Astrocyte of the hippocampus (primary cell): ENCODE data around the gene MVB12A.

Source experiments
- DNase-seq: peaks from one replicate; pipeline ENCODE4 v3.0.0; 2011; ENCODE audit warnings: low read depth, low spot score

Gene MVB12A

DNA sequence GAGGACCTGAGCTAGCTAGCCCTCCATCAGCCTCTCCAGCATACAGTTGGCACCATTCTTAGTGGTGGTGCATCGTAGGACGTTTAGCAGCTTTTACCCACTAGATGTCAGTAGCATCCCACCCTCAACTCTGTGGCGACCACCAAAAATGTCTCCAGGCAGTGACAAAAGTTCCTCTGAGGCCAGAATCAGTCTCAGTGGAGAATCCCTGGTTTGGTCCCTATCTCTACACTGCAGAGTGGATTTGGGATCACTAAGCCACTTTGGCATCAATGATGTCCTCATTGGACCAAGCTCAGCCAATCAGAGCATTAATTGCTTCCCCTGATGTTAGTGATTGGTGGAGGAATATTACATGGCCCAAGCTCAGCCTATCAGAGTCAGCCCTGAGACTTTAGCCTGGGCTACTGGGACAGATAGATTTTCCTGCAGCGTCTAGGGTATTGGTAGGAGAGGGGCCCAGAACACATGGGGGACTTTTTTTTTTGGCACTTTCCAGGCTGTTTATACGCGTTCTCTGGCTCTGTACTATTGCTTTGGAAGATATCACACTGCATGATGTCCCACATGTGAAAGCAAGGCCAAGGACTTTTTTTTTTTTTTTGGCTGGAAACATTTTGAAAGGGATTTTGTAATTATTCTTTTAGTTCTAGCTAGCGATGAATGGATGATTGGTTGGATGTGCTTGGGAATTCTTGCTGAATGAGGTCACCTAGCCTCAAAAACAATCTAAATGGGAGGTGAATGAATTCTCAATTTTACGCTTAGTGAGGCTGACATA lies 21.6 kb downstream of the MVB12A start:
- DNase-seq: peak; percentile 82

DNA sequence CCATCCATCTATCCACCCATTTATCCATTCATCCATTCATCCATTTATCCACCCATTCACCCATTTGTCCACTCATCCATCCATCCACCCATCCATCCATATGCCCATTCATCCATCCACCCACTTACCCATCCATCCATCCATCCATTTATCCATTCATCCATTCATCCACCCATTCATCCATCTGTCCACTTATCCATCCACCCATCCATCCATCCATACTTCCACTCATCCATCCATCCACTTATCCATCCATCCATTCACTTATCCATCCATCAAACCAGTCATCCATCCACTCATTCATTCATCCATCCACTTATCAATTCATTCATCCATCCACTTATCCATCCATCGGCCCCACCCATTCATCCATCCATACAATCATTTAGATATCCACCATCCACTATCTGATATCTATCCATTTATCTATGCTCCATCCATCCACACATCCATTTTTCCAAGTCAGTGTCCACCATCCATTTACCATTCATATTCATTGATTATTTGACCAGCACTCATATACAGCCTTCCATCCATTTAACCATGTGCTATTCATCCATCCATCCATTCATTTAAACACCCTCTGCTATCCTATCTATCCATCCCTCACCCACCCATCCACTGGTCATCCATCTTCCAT lies 25.8 kb downstream of the MVB12A start:
- DNase-seq: no peak

DNA sequence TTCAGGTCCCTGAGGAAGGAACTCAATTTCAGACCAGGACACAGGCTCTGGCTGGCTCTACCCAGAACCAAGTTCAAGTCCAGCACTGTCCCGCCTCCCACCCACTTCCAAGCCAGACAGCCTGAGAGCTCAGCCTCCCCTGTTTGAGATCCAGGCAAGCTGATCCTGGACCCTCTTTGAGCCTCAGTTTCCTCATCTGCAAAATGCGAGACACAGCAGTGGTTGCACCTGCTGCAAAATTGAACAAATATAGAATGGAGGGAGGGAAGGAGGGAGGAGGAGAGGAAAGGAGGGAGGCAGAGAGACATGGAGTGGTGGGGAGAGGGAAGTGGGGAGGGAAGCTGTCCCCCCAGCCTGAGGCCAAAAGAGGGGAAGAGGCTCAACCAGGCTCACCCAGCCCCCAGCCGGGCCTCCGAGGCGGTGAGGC lies 27.9 kb downstream of the MVB12A start:
- DNase-seq: no peak

DNA sequence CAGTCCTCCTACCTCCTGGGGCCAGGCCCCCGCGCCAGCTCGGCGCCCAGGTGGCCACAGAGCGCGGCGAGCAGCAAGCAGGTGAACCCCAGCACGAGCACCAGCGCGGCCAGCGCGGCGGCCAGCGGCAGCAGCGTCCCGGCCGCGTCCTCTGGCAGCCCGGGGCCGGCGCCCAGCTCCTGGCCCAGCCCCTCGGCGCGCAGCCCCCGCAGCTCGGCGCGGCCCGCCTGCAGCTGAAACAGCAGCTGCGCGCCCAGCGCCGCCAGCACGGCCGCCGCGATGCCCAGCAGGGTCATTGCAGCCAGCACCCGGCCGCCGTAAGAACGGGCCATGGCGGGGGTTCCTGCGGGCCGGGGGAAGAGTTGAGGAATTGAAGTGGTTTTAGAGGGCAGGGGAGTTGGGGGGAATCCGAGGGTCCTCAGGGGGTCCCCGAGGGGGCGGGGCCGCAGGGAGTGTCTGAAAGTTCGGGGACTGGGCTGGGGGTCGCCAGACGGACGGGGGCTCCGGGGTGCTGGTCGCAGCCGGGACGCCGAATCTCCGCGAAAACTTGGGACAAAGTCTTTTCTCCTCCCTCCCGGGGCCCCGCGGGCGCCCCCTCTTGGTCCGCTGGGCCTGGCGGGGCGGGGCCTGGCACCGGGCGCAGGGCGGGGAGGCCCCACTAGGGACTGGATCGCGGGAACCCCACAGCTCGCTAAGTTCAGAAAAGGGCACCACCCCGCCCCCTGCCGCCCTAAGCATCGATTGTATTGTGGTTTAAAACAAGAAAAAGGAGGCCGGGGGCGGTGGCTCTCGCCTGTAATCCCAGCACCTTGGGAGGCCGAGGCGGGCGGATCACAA lies 28.5 kb downstream of the MVB12A start, which contains the start of gene TMEM221:
TSS of gene TMEM221 (minus strand) at position 538 of the 837 bp plus-strand sequence. CDS start at position 332, 206 bp downstream.
- DNase-seq: peak; percentile 66

DNA sequence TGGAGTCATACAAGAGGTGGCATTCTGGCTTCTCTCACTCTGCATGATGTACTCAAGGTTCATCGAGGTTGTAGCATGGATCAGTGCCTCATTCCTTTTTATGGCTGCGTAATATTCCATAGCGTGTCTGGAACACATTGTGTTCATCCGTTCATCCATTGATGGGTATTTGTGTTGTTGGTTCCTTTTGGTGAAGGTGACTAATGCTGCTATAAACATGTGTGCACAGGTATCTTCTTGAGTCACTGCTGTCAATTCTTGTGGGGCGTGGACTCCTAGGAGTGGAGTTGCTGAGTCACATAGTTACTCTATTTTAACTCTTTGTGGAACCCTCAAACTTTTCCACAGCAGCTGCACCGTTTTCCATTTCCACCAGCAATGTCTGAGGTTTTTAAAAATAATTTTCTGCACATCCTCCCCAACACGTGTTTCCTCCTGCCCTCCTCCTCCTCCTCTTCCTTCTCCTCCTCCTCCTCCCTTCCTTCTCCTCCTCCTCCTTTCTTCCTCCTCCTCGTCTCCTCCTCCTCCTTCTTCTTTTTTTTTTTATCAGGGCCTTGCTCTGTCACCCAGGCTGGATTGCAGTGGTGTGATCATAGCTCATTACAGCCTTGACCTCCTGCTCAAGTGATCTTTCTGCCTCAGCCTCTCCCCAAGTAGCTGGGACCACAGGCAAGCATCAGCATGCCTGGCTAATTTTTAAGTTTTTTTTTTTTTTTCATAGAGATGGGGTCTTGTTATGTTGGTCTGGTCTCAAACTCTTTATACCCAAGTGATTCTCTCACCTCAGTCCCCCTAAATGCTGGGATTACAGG lies 30.6 kb downstream of the MVB12A start:
- DNase-seq: no peak

DNA sequence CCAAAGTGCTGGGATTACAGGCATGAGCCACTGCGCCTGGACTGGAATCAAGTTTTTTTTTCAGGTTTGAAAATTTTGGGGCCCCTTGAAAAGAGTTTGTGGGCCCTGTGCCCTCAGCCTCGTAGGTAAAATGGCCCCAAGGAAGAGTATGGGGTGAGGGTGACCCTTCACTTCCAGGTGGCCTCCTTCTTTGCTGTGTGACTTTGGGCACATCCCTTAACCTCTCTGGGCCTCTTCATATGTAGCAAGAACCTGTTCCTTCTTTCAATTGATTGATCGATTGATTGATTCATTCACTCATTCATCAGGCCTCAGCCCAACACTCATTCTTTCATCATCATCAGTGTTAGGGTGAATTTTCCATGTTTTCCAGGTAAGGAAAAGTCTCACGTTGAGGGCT lies 32.0 kb downstream of the MVB12A start:
- DNase-seq: no peak

DNA sequence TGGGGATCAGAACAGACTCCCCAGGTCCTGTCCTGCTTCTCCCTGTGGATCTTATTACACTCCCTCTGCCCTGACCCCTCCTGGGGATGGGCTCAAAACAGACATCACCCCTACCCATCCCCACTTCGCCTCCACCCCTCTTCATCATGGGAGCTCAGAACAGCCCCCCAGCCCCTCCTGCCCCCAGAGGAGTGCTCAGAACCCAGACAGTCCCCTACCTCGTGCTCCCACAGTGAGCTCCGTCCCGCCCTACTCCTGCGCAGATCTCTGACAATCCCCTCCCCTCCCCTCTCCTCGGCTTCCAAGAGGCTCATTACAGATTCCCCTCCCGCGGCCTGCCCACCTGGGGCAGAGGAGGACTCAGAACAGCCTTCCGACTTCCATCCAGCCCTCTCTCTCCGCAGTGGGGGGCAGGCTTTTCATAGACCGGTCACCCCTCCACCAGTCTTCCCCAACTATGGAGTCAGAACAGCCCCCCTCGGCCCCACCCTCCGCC lies 34.8 kb downstream of the MVB12A start:
- no peak for DNase-seq

DNA sequence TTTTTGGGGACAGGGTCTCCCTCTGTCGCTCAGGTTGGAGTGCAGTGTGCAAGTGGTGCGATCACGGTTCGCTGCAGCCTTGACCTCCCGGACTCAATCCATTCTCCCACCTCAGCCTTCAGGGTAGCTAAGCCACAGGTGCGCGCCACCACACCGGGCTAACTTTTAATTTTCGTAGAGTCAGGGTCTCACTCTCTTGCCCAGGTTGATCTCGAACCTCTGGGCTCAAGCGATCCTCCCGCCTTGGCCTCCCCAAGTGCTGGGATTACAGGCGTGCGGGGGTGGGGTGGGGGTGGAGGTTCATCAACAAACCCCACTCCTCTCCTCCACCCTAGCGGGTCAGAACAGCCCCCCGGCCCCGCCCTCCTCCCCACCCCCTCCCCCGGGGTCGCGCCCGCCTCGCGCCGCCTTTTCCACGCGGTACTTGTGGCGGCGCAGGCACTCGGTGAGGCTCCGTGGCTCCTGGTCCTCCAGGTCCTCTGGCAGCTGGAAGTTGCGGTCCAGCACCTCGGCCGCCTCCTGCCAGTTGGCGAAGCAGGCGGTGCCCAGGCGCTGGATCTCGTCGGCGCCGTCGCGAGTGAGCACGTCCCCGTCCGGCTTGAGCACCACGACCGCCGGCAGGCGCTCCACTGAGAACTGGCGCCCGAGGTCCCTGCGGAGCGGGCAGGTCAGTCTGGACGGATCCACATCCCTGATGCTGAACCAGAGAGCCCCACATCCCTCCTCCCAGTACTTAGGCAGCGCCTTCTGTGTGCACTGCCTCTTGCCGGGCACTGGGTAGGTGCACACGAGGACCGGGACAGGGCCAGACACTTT lies 35.7 kb downstream of the MVB12A start:
- DNase-seq: peak; percentile 18

DNA sequence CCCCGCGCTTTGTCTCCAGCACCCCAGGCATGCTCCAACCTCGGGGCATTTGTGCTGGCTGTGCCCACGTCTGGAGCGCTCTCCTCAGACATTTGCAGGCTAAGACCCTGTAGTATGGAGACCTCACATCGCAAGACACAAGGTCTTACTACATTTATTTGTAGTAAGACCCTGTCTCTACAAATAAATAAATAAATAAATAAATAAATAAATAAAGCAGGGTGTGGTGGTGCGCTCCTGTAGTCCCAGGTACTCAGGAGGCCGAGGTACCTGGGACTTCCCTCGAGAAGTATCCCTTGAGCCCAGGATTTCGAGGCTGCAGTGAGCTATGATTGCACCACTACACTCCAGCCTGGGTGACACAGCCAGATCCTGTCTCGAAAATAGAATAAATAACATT lies 36.3 kb downstream of the MVB12A start:
- no peak for DNase-seq

DNA sequence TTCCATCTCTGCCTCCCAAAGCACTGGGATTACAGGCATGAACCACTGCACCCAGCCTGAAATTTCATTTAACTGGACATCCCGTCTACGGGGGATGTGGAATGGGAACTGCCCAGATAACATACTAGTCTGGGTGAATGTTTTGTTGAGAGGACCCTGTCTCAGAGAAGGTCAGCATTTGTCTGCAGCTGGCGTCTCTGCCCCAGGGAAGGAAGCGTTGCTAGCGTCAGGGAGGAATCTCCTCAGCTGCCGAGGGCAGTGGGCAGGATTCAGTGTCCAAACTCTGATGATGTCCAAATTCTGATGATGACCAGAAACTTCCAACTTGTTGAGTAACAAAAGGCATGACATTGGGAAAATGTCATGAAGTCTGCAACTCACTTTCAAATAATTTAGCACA lies 37.8 kb downstream of the MVB12A start:
- DNase-seq: no peak

DNA sequence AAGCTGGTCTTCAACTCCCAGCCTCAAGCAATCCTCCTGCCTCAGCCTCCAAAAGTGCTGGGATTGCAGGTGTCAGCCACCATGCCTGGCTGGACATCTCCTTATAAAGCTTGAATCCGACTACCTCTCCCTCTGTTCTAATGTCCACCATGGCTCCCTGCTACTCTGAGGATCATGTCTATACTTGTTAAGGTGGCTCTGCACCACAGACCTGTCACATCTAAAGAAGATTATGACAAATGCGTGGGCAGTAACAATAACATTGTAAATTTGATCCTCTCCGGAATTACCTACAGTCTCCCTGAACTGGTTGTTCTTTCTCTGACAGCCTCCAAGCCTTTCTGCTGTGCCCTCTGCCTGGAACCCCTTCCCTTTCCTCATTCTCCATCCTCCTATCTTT lies 39.1 kb downstream of the MVB12A start:
- no peak for DNase-seq

DNA sequence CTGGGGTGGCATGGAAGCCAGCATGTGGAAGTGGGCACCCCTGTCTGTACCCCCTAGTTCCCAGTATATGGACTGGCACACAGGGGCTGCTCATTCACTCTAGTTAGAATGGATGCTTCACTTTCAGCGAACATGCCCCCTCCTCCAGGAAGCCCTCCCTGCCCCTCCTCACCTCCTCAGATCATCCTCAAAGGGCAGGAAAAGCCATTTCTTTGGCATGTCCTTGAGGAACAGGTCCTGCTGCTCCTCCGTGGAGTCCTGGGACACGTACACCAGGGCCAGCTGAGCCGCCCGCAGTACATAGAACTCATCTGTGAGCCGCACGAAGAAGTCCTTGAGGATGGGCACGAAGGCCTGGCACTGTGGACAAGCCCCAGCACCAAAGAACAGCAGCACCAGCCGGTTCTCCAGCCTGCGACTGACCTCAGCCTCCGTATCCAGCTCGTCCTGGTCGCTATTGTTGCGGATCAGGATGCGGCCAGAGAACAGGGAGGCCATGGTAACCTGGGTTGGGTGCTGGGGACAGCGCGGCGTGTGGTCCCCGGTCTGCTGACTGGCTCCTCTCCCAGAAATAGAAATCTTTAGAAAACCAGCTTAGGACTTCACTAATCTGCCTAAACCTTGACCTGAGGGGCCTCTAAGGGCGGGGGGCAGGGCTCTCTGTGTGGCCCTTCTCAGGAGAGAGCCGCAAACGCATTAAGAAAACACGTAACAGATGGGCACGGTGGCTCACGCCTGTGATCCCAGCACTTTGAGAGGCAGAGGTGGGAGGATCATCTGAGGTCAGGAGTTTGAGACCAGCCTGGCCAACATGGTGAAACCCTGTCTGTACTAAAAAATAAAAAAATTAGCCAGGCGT lies 40.8 kb downstream of the MVB12A start, which contains the start of gene NXNL1:
TSS of gene NXNL1 (minus strand) at position 555 of the 859 bp plus-strand sequence. CDS start at position 498, 57 bp downstream.
- DNase-seq: no peak

DNA sequence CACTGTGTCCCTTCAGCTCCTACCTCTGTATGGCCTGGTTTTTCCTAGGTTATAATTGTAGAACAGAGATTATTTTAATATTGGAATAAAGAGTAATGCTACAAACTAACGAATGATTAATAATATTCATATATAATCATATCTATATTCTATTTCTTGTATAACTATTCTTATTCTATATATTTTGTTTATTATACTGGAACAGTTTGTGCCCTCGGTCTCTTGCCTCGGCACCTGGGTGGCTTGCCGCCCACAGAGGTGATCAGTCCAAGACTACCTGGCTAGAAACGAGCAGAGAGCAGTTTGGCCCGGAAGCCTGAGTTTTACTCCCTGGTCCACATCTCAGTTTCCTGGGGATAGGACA lies 46.6 kb downstream of the MVB12A start:
- no peak for DNase-seq

DNA sequence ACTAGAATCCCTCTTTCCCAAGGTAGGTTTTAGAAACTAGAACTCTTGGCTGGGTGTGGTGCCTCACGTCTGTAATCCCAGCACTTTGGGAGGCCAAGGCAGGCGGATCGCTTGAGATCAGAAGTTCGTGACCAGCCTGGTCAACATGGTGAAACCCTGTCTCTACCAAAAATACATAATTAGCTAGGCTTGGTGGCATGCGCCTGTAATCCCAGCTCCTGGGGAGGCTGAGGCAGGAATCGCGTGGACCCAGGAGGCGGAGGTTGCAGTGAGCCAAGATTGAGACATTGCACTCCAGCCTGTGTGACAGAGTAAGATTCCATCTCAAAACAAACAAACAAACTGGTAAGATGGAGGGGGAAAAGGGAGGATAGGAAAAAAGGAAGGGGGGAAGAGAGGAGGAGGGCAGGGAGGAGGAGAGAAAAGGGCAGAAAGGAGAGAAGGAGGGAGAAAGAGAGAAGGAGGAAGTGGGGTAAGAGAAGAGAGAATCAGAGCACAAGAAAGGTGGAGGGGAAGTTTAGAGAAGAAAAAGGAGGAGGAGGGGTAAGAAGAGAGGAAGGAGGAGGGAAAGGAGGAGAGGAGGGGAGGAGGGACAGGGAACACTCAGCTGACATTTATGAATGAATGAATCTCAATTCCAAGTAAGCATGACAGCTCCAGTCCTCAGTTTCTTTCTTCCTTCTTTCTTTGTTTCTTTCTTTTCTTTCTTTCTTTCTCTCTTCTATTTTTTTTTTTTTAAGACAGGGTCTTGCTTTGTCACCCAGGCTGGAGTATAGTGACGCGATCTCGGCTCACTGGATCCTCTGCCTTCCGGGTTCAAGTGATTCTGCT lies 47.8 kb downstream of the MVB12A start:
- no peak for DNase-seq

DNA sequence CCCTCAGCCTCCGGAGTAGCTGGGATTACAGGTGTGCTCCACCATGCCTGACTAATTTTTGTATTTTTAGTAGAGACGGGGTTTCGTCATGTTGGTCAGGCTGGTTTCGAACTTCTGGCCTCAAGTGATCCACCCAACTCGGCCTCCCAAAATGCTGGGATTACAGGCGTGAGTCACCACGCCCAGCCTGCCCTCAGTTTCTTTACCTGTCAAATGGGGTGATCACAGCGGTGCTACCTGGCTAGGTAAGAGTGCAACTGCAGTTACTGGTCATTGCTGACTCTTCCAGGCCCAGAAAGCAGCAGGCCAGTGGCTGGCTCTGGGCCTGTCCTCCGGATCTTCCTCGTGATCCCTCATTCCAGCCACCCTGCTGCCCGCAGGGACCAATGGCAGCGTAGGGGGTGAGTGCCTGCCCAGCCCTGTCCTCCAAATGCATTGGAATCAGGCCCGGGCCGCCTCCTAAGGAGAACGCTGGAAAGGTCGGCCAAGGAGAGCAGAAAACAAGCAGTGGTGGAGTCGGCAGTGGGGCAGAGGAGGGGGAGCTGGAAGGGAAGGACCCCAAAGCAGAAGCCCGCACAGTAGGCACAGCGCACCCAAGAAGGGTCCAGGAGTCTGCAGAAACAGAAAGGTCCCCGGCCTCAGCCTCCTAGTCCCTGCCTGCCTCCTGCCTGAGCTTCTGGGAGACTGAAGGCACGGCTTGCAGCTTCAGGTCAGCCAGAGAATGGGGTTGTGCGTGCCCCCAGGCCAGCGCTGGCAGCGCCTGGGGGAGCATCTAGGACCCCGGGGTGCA lies 48.6 kb downstream of the MVB12A start:
- peak; percentile 19 for DNase-seq

DNA sequence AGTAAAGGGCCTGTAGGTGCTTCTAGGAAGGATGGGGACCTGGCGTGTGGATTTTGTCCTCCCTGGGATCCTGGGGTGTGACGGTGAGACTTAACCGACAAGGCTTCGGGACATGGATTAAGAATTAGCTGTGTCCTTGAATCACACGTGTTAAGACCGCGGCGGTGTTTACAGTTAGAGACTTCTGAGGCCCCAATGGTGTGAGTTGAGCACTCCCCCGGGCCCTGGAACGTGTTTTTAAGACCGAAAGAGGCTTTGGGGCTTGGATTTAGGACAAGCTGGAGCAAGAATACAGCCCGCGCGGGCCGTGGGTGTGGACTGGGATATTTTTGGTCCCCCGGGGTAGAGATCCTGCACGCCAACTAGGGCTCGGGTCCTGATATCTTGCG lies 49.2 kb downstream of the MVB12A start:
- no peak for DNase-seq

DNA sequence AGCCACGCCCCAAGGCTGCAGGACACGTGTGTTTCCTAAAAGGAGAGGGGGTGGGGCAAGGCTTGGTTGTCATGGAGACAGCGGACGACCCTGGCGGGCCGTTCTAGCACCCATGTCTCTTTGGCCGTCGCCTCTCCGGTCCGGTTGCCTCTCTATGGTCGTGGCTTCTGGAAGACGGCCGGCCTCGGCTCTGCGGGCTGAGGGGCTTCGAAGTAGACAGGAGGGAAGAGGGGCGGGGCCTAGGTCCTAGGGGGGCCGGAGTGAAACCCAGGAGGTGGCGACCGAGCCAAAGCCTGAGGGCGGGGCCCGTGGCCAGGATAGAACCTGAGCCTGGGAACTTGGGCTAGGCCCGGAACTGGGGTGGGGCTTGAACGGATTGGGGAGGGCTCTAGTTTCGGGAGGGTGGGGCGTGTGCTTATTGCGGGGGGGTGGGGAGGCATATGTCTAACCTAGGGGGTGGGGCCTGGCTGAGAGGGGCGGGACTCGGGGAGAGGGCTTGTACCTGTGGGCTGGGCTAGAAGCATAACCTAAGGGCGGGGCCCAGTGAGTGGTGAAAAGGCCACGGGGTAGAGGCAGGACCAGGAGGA lies 49.7 kb downstream of the MVB12A start:
- peak; percentile 95 for DNase-seq
